Placental pericyte (primary cell): ENCODE results near the gene IL18RAP. TPM values are rescaled to one million over a fixed set of nuclear protein-coding genes. Genes with fewer than 3 reads are reported as not detected.

Experiments used
- small RNA-seq: library from RNA; depleted of rRNA; stranded (forward); fragments of <200 nt; gene quantifications from one replicate; pipeline ENCODE3, GENCODE V24; 2012; ENCODE audit warnings: low replicate concordance
- total RNA-seq: library from RNA; depleted of rRNA; stranded (reverse); fragments of >200 nt; gene quantifications from 2 replicates; pipeline ENCODE4 v1.2.3, GENCODE V29; 2012

The IL18RAP gene
- total RNA-seq, result not detected in 2 replicates

GRCh38 chr2:102422910-102423309, at the start of gene IL18RAP:
Gene IL18RAP (plus strand): TSS chr2:102423160. CDS start chr2:102423278, 118 bp downstream.

GRCh38 chr2:102473020-102473419, 50.1 kb downstream of the IL18RAP start, which contains the start of gene SLC9A4:
Gene SLC9A4 (plus strand): TSS chr2:102473226. CDS start chr2:102473760, 534 bp downstream.

Small RNAs within 50 kb of the gene (small RNA-seq; reads per million reads assigned to genes)
- not detected for gene MIR4772

Other genes starting within 250 kb of the IL18RAP start
- gene IL1RL2, start 236.1 kb upstream of the IL18RAP start, total RNA-seq, result 0.22 and 0.43 TPM in 2 replicates
- 0.22 and 0.57 TPM in 2 replicates for gene IL1RL1, start 111.6 kb upstream of the IL18RAP start, total RNA-seq
- 0.43 and 0.44 TPM in 2 replicates for gene IL18R1, start 67.4 kb upstream of the IL18RAP start, total RNA-seq
- not detected in 2 replicates for gene SLC9A4, start 50.1 kb downstream of the IL18RAP start, total RNA-seq
- not detected in 2 replicates for gene SLC9A2, start 196.4 kb downstream of the IL18RAP start, total RNA-seq